ENCODE results near the gene WNK2. TPM values are rescaled to one million over a fixed set of nuclear protein-coding genes. Genes with fewer than 3 reads are reported as not detected.

Gene WNK2
- total RNA-seq, 8 experiments from 2014 or later, result 0.77 to 34.3 (median 19.2) TPM

DNA sequence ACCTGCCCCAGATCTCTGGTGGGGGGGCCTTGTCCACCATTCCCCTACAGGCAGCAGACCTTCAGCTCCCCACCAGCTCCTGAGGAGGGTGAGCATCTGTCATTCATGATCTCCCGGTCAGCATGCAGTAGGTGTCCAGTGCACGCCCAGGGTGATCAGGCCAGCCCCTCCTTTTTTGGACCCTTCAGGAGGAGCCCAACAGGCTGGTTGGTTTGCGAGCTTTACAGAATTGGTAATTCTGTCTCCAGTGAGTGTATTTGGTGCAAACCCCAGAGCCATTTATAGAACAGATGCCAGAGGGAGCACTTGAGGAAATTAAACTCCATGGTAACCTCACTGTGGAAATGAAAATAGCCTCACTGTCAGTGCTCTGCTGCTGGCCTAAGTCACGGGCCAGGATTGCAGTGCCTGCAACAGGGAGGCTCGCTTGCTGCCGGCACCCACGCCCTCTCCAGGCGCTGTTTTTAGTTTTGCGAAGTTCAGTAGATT lies 23.4 kb downstream of the WNK2 start:
- 0 to 32% (median 13%) methylated on average over 1 to 8 of the region's 9 CpGs; no CpG with 5 or more reads in 1 of the 10 experiments for WGBS, 10 experiments
- Histone ChIP-seq H3K4me3 (no peak overlapping the region), H3K27ac (peak overlapping the region; percentile 10 to 27), H3K4me1 (replicated peaks in 1 of 2) (peaks cover 56 to 75% of the 10 kb centered on the region in 2 donors)
- in situ Hi-C loops (cut with MboI; ENCODE audit: low pct_unique_long_range_greater_than_20kb in 2 of 9, low sequenced_read_pairs in 9 of 9, unreplicated experiment in 9 of 9), result no loop called here
- ATAC-seq (replicated peaks in 6 of 8), result peak; percentile 66 to 94 (median 76)

DNA sequence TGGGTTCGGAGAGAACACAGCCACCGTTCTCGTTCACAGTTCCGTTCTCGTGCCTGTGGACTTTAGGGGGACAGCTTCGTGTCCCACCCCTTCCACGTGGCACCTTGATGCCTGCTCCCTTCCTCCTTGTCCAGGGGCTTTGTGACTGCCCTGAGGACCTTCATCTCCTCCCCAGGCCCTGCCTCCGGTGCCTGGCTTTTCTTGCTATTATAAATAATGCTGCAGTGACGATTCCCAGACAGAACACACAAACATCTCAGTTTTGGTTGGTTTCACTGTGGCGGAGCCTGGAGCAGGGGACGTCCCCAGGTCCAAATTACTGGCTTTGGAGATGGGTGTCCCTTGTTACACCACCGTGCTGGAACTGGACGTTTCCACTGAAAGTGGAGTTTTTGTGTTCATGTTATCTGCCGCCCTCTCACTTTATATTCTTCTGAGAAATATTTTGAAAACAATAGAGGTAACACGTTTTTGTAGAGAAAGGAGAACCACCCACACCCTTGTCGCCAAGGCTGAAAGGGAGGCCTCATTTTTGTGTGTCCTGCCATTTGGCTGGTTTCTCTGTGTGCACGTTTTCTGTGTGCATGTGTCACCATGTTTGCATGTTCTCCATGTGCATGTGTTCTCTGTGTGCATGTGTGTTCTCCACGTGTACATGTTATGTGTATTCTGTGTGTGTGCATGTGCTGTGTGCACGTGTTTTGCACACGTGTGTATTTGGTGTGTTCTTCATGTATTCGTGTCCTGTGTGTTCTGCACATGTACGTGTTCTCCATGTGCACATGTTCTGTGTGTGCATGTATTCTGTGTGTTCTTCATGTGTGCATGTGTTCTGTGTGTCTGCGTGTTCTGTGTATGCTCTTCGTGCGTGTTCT lies 24.2 kb downstream of the WNK2 start:
- in situ Hi-C loops (cut with MboI; ENCODE audit: low pct_unique_long_range_greater_than_20kb in 2 of 9, low sequenced_read_pairs in 9 of 9, unreplicated experiment in 9 of 9), result no loop called here
- H3K27ac ChIP-seq, result peak overlapping the region; percentile 10 to 27

DNA sequence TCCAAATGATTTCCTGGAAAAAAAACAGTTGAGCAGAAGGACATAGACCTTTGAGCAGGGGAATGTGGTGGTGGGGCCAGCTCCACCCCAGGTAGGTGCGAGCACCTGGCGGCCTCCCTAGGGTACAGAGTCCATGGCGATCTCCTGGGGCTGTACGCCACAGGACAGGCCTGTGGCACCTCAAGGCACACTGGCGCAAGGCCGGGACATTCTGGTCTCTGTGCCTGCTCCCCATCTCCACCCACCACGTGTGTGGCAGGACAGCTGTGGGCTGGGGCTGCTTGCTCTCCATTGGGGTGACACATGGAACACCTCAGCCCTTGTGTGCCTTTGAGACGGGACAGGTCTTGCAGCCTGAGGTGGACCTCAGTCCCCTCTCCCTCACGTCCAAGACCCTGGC lies 25.2 kb downstream of the WNK2 start:
- peaks cover 39 to 58% of the 10 kb centered on the region in 2 donors for H3K4me1 ChIP-seq (replicated peaks in 1 of 2)
- H3K4me3 ChIP-seq, result no peak overlapping the region
- ATAC-seq (replicated peaks in 6 of 8), result no peak
- no peak overlapping the region for H3K27ac ChIP-seq
- 88 to 100% (median 100%) methylated on average over 1 to 3 of the region's 9 CpGs; no CpG with 5 or more reads in 7 of the 10 experiments for WGBS, 10 experiments
- in situ Hi-C loops (cut with MboI; ENCODE audit: low pct_unique_long_range_greater_than_20kb in 2 of 9, low sequenced_read_pairs in 9 of 9, unreplicated experiment in 9 of 9), result no loop called here

More for the DNA sequence above, 24.2 kb downstream of the WNK2 start:
- peak; percentile 0 to 15 (median 4) for ATAC-seq (replicated peaks in 6 of 8)
- peaks cover 48 to 68% of the 10 kb centered on the region in 2 donors for H3K4me1 ChIP-seq (replicated peaks in 1 of 2)
- no peak overlapping the region for H3K4me3 ChIP-seq
- 0 to 67% (median 46%) methylated on average over 1 to 16 of the region's 25 CpGs for WGBS, 10 experiments

DNA sequence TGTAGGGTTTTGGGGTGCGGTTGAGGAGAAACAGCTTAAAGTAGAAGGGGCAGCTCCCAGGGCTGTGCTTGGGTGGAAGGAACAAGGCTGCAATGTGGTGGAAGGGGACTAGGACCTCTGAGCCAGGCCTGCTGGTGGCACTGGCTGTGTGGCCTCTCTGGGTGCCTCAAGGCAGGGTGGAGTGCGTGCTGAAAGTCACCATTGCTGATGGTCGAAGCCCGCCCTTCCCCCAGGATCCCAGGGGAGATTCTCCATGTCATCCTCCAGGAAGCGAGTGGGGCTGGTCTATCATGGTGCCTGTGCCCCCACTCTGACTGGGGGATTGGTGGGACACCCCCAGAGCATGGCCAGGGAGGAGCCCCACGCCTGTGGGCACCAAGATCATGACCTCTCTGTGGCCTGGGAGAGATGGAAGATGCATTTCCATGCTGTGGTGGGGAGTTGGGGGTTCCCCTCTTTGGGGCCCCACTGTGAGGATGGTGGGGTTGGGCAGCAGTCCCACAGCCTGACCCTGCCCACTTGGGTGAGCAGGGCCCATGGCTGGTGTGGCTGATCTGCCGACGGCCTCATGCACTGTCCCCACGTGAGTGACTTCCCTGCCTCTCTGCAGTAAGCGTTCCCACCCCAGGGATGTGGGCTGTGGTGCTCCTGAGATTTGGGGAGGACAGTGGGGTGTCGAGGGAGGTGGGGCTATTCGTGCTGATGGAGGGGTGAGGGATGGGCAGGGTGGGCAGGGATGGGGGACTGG lies 25.8 kb downstream of the WNK2 start:
- 0 to 97% (median 50%) methylated on average over 1 to 5 of the region's 12 CpGs; no CpG with 5 or more reads in 7 of the 10 experiments for WGBS, 10 experiments
- in situ Hi-C loops (cut with MboI; ENCODE audit: low pct_unique_long_range_greater_than_20kb in 2 of 9, low sequenced_read_pairs in 9 of 9, unreplicated experiment in 9 of 9), result no loop called here
- ATAC-seq (replicated peaks in 6 of 8), result no peak
- Histone ChIP-seq H3K4me3 (no peak overlapping the region), H3K4me1 (replicated peaks in 1 of 2) (peaks cover 37 to 51% of the 10 kb centered on the region in 2 donors), H3K27ac (no peak overlapping the region)

DNA sequence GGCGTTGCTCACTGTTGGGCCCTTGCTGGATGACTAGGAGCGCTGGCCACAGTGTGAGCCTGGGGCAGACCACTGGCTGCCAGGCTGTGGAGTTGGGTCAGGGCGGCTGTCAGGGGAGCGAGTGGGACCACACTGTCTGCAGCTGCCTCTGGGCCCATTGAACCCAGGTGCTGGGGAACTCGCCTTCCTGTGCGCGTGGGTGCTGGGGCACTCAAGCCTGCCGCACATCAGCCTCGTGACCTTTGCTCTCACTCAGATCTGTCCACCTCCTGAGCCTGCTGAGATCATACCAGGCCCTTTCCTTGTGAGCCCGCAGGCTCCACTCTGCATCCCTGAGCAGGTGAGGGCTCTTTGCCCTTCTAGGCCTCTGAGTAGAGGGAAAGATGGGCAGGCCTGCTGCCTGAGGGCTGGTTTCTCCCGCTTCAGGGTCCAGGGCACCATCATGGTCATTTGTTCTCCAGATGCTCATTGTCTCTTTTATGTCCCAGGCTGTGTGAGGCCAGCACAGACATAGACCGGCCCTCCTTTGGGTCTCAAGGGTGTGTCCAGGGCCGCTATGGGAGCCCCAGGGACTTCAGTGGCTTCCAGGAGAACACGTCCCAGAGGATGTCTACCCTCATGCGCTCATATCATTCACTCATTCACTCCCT lies 26.5 kb downstream of the WNK2 start:
- 36 to 100% (median 88%) methylated on average over 1 to 8 of the region's 15 CpGs; no CpG with 5 or more reads in 1 of the 10 experiments for WGBS, 10 experiments
- Histone ChIP-seq H3K4me3 (no peak overlapping the region), H3K4me1 (replicated peaks in 1 of 2) (peaks cover 30 to 44% of the 10 kb centered on the region in 2 donors), H3K27ac (no peak overlapping the region)
- ATAC-seq (replicated peaks in 6 of 8), result no peak
- in situ Hi-C loops (cut with MboI; ENCODE audit: low pct_unique_long_range_greater_than_20kb in 2 of 9, low sequenced_read_pairs in 9 of 9, unreplicated experiment in 9 of 9), result no loop called here

DNA sequence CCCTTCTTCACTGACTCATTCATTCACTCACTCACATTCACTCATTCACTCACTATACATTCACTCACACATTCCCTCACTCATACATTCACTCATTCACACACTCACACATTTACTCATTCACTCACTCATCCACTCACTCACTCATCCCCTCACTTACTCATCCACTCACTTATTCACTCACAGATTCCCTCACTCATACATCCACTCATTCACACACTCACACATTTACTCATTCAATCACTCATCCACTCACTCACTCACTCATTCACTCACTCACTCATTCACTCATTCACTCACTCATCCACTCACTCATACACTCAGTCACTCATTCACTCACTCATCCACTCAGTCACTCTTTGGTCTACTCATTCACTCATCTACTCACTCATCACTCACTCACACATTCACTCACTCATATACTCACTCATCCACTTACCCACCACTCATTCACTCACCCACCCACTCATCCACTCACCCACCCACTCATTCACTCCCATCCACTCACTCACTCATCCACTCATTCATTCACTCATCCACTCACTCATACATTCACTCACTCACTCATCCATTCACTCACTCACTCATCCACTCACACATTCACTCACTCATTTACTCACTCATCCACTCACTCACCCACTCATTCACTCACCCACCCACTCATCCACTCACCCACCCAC lies 27.2 kb downstream of the WNK2 start:
- H3K27ac ChIP-seq, result no peak overlapping the region
- no peak for ATAC-seq (replicated peaks in 6 of 8)

DNA sequence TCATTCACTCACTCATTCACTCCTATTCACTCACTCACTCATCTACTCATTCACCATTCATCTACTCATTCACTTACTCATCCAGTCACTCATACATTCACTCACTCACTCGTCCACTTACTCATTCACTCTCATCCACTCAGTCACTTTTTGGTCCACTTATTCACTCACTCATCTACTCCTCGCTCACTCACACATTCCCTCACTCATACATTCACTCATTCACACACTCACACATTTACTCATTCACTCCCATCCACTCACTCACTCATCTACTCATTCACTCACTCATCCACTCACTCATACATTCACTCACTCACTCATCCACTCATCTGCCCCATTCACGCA lies 27.7 kb downstream of the WNK2 start:
- ATAC-seq (replicated peaks in 6 of 8), result no peak
- 31 to 100% (median 88%) methylated on average over 1 to 3 of the region's 3 CpGs for WGBS, 10 experiments
- Histone ChIP-seq H3K4me1 (replicated peaks in 1 of 2) (peaks cover 18 to 33% of the 10 kb centered on the region in 2 donors), H3K4me3 (no peak overlapping the region), H3K27ac (no peak overlapping the region)
- in situ Hi-C loops (cut with MboI; ENCODE audit: low pct_unique_long_range_greater_than_20kb in 2 of 9, low sequenced_read_pairs in 9 of 9, unreplicated experiment in 9 of 9), result no loop called here

More for the DNA sequence above, 27.2 kb downstream of the WNK2 start:
- H3K4me1 ChIP-seq (replicated peaks in 1 of 2), result peaks cover 23 to 38% of the 10 kb centered on the region in 2 donors
- H3K4me3 ChIP-seq, result no peak overlapping the region
- in situ Hi-C loops (cut with MboI; ENCODE audit: low pct_unique_long_range_greater_than_20kb in 2 of 9, low sequenced_read_pairs in 9 of 9, unreplicated experiment in 9 of 9), result no loop called here

DNA sequence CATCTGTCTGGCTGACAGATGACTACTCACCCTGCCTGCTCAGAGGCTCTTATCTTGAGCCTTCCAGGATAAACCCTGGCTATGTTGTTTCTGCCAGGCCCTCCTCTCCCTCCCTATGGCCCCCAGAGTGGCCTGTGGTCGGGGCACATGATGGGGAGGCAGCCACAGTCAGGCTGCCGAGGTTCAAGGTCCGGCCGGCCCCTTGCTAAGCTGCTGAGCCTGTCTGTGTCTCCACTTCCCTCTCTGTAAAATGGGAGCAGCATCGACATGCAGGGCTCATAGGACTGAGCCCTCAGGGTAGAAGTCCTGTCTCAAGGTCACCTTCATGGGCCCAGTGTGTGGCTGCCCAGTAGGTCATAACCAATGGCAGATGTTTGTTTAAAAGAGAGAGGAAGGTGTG lies 28.5 kb downstream of the WNK2 start:
- ATAC-seq (replicated peaks in 6 of 8), result no peak
- H3K4me1 ChIP-seq (replicated peaks in 1 of 2), result peaks cover 10 to 25% of the 10 kb centered on the region in 2 donors
- in situ Hi-C loops (cut with MboI; ENCODE audit: low pct_unique_long_range_greater_than_20kb in 2 of 9, low sequenced_read_pairs in 9 of 9, unreplicated experiment in 9 of 9), result no loop called here
- no peak overlapping the region for H3K27ac ChIP-seq
- 92% methylated on average over 5 of the region's 5 CpGs; no CpG with 5 or more reads in 9 of the 10 experiments for WGBS, 10 experiments
- H3K4me3 ChIP-seq, result no peak overlapping the region

DNA sequence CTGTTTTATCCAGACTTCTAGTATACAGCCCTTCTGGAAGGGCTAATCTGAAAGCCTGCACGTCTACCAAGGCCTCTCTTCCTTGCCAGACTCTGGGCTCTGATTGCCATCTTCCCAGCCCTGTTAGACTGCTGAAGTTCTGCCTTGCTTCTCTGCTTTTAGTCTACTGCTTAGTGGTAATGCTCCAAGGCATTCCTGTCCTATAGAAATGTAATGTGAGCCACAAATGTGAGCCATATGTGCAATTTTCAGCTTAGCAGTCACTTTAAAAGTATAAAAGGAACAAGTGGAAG lies 32.1 kb downstream of the WNK2 start:
- H3K27ac ChIP-seq, result no peak overlapping the region
- in situ Hi-C loops (cut with MboI; ENCODE audit: low pct_unique_long_range_greater_than_20kb in 2 of 9, low sequenced_read_pairs in 9 of 9, unreplicated experiment in 9 of 9), result no loop called here
- WGBS, 10 experiments, result 33 to 100% (median 100%) methylated on average over 1 of the region's 1 CpG; no CpG with 5 or more reads in 7 of the 10 experiments
- H3K4me1 ChIP-seq (replicated peaks in 1 of 2), result no peaks in the 10 kb centered on the region
- ATAC-seq (replicated peaks in 6 of 8), result no peak
- no peak overlapping the region for H3K4me3 ChIP-seq

DNA sequence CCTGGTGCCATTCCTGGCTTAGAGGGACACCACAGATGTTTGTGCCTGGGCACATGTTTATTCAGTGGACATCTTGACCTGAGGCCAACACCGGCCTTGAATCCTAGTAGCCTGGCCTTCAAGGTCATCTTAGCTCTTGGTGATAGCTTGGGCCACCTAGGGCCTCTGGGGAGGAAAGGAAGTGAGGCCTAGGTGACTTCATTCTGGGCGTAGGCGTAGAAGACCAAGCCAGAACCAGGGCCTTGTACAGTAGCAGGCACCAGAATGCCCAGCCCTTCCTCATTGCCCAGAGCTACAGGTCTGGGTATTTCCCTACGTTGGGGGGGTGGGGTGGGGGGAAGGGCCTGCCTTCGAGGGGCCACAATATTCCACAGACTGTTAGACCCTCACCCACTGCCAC lies 33.8 kb downstream of the WNK2 start:
- 100% methylated on average over 1 to 2 of the region's 5 CpGs; no CpG with 5 or more reads in 7 of the 10 experiments for whole genome bisulfite sequencing, 10 experiments
- Histone ChIP-seq H3K4me3 (no peak overlapping the region), H3K4me1 (replicated peaks in 1 of 2) (no peaks in the 10 kb centered on the region), H3K27ac (no peak overlapping the region)
- ATAC-seq (replicated peaks in 6 of 8), result no peak
- in situ Hi-C loops (cut with MboI; ENCODE audit: low pct_unique_long_range_greater_than_20kb in 2 of 9, low sequenced_read_pairs in 9 of 9, unreplicated experiment in 9 of 9), result no loop called here

DNA sequence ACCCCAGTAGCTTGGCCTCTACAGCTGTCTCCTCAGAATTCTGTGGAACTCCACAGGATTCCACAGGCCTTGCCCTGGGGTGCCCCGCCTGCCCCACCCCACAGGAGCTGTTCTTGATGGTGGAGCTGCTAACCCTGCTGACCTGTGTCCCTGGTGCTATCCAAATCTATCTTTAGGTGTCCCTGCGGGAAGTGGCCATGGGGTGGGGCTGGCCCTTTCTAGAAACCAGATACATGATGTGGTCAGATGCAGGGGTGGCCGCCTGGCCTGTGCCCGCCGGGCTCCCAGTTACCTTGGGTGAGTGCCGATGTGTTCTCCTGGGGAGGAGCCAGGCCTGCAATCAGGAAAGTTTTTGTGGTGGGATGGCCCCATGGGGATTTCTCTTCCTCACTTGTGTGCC lies 34.2 kb downstream of the WNK2 start:
- Histone ChIP-seq H3K4me3 (no peak overlapping the region), H3K27ac (no peak overlapping the region), H3K4me1 (replicated peaks in 1 of 2) (peaks cover 1 to 2% of the 10 kb centered on the region in 2 donors)
- in situ Hi-C loops (cut with MboI; ENCODE audit: low pct_unique_long_range_greater_than_20kb in 2 of 9, low sequenced_read_pairs in 9 of 9, unreplicated experiment in 9 of 9), result no loop called here
- 80 to 100% (median 90%) methylated on average over 1 to 5 of the region's 6 CpGs; no CpG with 5 or more reads in 6 of the 10 experiments for WGBS, 10 experiments
- ATAC-seq (replicated peaks in 6 of 8), result no peak

DNA sequence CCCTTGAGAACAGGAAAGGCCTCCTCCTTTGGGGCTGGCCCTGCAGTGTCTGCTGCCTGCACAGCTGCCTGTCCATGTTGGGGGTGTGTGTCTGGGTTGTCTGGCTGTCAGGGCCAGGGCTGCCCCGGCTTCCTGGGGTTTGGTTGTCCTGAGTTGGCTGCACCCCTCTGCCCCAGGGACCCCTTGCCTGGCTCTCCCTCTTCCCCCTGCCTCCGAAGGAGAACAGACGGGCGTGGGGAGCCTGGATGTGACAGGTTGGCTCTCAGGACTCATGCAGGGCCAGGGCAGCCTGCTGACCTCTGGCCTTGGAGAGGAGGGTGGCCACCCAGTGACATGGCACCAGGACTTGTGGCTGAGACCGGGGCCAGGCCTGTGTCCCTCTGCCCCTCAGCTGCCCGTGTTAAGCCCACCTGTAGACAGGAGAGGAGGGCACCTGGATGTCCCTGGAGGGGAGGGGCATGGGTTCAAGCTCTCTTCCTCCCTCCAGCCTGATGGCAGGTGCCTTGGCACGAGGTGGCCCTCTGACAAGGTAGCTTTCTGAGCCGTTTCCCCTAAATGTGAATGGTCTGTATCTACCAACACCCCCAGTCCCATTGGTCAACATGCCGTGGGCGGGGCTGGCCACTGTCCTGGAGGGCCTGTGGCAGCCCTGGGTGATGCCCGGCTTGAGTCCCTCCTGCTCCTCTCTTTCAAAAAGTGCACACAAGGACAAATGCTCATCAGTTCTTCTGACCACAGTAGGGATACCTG lies 34.9 kb downstream of the WNK2 start:
- Histone ChIP-seq H3K27ac (no peak overlapping the region), H3K4me3 (no peak overlapping the region), H3K4me1 (replicated peaks in 1 of 2) (peaks cover 8% of the 10 kb centered on the region in 2 donors)
- no peak for ATAC-seq (replicated peaks in 6 of 8)
- in situ Hi-C loops (cut with MboI; ENCODE audit: low pct_unique_long_range_greater_than_20kb in 2 of 9, low sequenced_read_pairs in 9 of 9, unreplicated experiment in 9 of 9), result no loop called here
- WGBS, 10 experiments, result 59 to 90% (median 60%) methylated on average over 1 to 3 of the region's 11 CpGs; no CpG with 5 or more reads in 7 of the 10 experiments
